T-helper 1 cell treated with Interleukin-12 subunit alpha and Interleukin-12 subunit beta and Interleukin-4 antibody, amounts not matched to agents 30 ng/mL and 1 ng/mL, for 36 hours (primary cell): ENCODE results near the gene ALK. TPM values are rescaled to one million over a fixed set of nuclear protein-coding genes. Genes with fewer than 3 reads are reported as not detected.
"Not testable (repeated sequence)": the region's sequence is repeated elsewhere in the genome, so short reads cannot be mapped to it uniquely, and the experiment has no call there.

ENCODE experiments used
- intact Hi-C: fragments of 100-400 bp; cut with micrococcal nuclease; formaldehyde crosslinking; loops from one replicate; pipeline ENCODE4 v1.15.1; 2024
- total RNA-seq: library from RNA; stranded (reverse); gene quantifications from 2 replicates; pipeline ENCODE4 v1.2.3, GENCODE V29; 2022

Gene ALK
- total RNA-seq, 1 donor from 2014 or later, result not detected

DNA sequence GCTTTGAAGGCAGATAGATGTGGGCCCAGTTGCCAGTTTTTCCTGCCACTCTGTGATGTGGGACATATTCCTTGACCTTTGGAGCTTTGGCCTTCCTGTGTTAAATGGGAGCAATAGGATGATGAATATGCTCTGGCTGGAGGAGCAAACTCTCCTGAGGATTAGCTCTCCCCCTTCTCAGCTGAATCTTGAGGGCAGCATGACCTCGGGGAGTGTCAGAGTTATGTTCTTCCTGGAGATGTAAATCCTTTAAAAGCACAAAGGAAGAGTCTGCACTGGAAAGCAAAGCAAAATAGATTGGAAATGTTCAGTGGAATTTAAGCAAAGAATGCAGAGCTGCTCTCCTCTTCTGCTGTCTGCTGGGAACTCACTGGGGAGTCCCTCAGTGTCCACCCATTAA is 160.1 kb downstream of the ALK start:
- intact Hi-C loops, result no loop called here

DNA sequence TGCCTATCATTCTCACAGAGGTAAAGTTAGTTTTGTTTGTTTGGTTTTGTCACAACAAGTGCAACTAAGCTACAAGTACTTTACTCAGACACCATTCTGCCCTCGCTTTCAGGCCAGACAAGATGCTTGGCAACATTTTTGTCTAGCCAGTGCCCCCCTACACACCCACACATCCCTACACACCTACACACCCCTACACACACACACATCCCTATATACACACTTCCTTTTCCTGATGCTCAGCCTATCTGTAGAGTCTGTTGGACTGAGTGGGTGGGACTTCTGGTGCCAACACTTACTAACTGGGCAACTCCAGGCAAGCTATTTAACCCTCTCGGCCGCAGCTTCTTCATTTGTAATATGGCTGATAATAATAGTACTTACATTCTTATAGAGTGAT is 161.4 kb downstream of the ALK start:
- intact Hi-C loops, result no loop called here

DNA sequence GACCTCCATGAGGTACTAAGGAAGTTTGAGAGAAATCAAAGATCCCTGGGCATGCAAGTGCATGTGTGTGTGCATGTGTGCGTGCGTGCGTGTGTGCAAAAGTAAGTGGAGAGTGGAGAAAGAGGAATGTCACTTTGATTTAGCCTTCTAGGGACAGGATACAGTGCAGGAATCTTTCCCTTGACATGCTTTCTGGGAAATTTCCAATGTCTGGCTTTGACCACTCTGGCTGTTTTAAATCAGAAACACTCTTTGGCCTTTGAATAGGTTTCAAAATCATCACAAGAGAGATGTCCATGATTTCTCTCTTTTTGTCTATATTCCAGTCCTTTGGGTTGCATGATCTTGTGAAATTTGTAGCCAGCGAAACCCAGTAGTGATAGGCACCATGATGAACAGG is 162.0 kb downstream of the ALK start:
- intact Hi-C loops, result no loop called here

DNA sequence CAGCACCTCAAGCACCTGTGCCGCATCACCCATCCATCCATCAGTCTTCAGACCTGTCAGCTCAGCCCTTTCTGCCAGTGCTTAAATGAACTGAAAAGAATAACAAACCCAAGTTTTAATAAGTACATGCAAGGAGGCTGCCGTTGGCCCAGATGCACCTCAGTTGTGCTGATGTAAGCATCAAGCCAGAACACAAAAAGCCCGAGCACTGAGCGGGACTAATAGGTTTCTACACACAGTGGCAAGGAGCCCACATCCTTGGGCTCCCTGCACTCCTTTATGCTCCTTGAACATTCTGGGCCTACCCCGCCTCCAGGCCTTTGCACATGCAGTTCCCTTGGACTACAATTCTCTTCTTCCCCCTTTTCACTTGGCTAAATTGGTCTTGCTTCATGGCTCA is 165.6 kb downstream of the ALK start:
- intact Hi-C loops, result no loop called here

DNA sequence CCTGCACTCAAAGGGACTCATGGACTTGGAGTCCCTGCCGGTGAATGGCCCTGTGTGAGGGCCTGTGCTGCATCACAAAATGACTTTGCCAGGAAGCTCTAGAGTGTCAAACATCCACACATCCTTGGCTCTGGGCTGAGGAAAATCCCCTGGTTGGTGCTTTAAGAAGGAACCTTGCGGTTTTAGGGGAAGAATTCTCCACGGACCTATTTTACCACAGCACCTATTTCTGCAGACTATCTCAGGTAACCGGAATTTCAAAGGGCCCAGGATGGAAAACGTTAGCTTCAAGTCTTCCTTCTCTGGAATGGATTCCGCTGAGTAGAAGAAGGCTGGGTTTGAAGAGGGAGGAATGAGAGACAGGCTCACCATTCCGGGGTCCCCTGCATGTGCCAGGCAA is 166.2 kb downstream of the ALK start:
- intact Hi-C loops, result no loop called here

DNA sequence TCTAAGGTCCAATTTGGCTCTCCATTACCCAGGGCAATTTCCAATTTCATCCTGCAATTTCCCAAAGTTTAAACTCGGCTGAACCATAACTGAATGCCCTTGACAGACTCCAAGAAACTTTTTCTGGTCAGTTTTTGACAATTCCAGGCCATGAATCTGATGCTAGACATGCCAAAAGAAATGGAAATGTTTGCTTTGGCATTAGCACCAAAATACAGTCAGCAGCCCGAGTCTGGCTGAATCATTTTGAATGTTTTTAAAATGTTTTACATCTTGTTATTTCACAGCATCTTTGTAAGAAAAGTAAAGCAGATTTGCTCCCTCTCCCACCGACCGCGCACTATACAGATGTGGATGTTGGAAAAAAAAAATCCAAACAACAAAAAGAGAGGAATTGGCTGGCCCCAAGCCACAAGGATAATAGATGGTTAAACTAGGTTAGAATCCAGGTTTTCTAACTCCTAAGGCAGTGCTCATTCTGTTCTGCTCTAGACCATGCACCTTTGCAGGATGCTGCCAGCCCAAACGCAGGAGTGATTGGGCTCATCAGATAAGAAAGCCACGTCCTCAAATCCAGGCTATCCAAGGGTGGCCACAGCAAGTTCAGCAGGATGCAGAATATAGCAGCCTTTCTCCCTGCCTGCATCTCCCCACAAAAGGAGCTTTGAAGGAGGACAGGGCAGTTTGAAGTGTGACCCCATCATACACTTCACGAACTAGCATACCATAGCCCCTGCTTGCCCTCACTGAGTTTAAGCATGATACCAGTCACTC is 167.5 kb downstream of the ALK start:
- intact Hi-C loops, result no loop called here

DNA sequence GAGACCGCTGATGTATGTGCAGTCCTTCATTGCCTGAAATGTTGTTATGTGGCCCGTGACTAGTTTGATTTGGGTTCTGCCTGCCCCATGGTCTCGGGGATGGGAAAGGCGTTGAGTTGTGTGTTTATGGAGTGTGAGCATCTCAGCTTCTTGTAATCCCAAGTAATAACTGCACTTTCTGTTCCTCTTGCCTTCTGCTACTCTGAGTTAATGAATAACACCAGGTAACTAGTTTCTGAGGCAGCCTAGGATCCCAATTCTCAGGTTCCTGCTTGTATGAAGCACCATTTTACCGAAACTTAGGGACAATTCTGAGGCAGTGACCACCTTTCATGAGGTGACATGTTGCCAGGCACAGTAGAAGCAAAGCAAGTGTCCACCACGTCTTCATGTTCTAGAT is 170.0 kb downstream of the ALK start:
- intact Hi-C loops, result no loop called here

DNA sequence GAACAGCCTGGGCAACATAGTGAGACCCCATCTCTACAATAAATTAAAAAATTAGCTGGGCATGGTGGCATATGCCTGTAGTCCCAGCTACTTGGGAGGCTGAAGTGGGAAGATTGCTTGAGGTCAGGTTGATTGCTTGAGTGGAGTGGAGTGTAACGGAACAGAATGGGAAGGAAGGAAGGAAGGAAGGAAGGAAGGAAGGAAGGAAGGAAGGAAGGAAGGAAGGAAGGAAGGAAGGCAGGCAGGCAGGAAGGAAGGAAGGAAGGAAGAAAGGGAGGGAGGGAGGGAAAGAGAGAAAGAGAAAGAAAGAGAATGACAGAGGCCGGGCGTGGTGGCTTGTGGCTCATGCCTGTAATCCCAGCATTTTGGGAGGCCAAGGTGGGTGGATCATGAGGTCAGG is 170.9 kb downstream of the ALK start:
- intact Hi-C loops, result not testable (repeated sequence)

DNA sequence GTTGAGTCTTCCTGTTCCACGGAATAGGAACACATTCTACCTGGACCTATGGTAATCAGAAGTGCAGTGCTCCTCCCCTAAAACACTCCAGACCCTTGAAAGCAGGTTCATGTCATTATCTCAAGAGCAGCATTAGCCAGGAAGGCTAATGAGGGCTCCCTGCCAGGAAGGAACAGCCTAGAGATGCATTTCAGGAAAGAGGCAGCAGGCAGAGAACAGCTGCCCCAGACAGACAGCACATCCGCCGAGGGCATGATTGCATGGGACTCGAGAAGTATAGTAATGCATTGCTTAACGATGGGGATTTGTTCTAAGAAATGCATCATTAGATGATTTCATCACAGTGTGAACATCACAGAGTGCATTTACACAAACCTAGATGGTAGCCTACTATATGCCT is 171.5 kb downstream of the ALK start:
- intact Hi-C loops, result no loop called here

DNA sequence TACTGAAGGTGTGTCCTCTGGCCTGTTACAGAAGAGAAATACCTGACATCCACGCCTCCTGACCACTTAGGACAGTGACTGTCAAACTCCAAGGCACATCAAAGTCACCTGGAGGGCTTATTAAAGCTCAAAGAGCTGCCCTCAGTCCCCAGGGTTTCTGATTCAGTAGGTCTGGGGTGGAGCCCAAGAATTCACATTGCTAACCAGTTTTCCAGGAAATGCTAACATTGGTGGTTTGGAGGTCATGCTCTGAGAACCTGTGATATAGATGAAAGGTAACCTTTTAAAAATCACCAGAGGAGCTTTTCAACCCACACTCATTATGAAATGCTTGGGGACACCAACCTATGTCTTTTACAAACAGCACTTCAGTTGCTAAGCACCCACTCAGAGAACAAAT is 172.3 kb downstream of the ALK start:
- intact Hi-C loops, result no loop called here

DNA sequence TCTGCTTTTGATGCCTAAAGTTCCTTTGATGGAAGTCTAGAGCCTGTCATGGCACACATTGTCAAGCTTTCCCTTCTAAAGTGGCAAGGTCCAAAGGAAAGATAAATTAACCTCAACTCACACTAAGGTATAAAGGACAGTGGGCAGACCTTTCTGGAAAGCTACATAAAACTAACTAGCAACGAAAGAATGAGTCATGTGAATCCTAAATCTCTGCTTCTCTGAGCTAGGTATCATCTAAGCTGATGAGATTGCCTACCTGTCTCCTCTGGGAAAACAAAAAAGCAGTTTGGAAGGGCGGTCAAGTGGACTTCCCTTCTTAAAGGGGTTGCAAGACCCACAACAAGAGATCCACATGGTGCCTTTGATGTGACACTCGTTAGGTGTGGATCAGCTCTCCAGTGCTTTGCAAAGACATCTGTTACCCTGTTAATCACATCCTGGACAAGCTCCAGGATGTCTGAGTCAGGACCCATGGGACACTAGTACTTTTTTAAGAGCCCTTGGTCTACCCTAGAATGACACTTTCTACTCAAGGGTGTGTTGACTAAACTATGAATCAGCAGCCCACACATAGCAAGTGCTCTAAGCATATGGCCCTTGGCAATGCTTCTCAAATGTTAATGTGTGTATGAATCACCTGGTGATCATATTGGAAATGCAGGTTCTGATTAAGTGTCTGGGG is 173.5 kb downstream of the ALK start:
- intact Hi-C loops, result no loop called here

DNA sequence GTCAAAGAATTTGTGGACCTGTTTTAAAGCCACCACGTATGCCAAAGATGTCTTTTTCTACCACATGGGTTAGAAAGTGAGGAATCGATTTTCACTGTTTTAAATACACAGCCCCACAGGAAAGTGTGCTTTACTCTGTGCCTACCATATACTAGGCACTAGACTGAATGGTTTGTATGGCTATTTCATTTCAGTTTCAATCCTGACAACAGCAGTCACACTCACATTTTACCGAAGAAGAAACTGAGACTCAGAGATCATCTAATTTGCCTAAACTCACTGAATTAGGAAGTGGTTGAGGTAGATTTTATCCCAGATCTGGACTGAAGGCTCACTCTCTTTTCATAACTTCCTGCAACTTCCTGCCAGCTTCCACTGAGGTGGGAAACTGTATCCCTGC is 176.4 kb downstream of the ALK start:
- intact Hi-C loops, result no loop called here

DNA sequence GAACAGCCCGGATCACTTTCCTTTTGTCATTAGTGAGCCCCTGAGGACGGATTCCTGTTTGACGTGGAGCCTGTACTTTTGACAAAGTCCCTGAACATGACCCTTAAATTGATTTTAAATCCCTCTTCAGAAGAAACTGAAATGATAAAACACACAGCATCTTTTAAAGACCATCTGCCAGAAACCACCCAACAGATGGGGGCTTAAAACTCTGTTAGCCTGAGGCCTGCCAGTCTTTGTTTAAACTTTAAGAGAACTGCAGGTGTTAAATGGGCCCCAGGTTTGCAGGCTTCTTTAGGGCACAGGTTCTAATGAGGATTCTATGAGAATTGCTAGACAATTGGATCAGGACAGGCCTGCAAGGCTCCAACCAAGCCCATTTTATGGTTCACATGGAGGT is 177.9 kb downstream of the ALK start:
- intact Hi-C loops, result no loop called here

DNA sequence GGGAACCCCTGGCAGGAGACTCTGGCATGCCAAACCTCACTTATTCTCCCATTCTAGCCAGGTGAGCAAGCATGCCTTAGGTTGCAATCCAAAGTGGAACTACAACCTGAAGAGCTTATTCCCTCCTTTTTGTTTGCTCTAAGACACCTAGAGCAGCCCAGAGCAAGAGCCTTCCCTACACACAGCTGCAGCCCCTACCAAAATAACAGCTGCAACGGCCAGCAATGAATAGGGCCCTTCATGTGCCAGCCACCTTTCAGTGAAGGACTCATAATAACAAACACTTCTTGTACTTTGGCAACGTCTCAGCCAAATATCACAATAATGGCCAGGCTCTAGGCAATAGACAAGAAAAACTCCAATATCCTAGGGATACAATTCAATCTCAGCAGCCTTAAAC is 178.7 kb downstream of the ALK start:
- intact Hi-C loops, result no loop called here

DNA sequence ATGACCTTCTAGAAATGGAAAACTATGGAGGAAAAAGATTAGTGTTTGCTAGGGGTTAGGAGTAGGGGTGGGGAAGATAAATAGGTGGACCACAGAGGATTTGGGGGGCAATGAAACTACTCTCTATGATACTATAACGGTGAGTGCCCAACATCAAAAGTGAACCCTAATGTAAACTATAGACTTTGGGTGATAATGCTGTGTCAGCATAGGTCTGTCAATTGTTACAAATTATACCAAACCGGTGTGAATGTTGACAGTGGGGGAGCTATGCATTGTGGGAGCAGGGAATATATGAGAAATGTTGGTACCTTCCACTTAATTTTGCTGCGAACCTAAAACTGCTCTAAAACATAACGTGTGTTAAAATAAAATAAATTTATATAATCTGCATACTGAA is 180.3 kb downstream of the ALK start:
- intact Hi-C loops, result no loop called here

DNA sequence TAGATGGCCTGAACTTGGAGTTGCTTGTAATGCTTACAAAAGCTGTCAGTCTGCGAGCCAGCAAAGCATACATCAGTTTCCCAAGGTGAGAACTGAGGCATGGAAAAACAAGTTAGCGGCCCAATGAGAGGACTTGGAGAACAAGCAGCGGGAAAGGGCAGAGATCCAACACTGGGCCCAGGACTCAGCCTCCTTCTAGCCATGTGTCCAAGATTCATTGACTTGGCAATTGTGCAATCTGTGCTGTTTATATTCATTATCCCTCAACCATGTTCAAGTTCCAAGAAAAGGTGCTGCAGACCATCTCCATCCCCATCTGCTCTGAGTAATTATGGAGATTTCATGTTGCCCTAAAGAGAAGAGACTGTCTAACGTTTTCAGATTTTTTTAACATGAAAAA is 187.4 kb downstream of the ALK start:
- intact Hi-C loops, result no loop called here

DNA sequence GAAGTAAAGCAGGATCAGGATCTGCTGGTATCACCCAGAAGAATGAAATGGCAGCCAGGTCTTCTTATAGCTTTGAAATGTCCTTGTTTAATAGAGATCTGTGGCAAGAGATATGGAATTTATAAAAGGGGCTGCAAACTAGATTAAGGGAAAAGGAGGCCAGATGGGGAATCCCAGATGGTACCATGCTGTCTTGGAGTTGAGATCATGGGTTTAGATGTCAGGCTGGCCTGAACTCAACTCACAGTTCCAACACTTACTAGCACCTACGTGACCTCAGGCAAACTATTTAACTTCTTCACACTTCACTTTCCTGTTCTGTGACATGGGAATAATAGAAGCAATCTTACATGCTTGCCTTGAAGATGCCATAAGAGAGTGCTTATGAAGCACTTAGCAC is 188.2 kb downstream of the ALK start:
- intact Hi-C loops, result no loop called here

DNA sequence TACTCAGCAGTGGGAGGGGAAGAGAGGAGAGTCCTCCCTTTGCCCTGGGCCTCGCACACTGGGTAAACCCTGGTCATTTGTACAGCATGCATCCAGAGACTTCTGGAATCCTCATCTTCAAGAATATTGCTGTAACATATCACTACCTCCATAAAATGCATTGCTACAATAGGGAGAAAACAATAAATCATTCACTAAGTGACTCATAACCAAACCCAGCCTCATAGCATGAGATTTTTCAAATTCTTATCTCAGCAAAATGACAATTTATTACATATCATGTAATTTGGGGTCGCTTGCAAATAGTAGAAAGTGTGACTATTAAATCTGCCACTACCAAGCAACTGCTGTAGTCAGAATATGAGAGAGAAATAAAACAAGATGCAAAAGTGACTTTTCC is 189.4 kb downstream of the ALK start:
- intact Hi-C loops, result no loop called here

DNA sequence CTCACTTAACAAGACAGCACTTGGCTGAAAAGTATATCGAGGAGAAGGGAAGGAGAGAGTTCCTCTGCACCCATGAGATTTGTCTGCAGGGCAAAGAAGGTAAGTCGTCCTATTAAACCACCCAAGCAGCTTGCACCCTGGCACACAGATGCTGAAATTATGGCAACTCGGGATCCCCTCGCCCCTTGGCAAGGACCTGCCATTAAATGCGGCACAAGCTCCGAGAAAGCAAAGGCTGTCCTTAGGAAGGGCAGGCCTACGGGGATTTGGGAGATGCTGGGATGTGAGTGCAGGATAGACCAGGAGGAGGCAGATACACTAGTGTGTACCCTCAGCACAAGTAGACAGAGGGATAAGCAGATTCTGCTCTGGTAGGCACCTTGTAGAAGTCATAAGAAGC is 191.5 kb downstream of the ALK start:
- intact Hi-C loops, result no loop called here

DNA sequence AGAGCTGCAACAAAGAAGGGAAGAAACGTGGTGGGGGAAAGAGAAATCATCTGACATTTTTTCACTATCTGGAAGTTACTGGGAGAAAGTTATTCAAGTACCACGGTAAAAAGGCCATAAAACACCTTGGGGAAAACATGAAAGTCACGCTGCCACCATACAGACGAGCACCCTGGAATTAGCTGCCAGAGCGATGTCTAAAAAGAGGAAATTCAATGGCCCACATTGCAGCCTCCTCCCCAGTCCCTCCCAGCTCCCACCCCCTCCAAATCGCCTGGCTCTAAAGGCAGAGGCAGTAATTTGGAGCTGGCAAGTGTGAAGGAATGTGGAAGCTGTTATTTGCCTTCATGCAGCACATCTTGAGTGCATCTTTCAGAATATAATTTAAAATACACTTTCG is 192.0 kb downstream of the ALK start:
- intact Hi-C loops, result no loop called here

DNA sequence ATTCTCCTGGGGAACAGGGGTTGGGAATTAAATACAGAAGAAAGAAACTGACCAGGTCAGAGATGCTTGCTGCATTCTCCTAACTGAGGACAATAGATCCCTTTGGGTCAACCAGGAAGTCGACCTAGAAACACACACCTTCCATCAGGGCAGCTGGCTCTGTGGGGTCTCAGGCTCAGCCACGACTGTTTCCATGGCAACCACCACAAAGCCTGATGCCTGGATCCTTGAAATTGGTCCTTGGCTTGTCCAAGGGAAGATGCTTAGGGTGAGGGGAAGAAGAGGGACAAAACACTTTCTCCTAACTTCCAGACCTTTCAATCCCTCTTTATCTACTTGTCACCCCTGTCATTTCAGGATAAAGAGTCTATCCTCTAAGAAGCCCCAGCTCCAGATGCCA is 194.4 kb downstream of the ALK start:
- intact Hi-C loops, result no loop called here

DNA sequence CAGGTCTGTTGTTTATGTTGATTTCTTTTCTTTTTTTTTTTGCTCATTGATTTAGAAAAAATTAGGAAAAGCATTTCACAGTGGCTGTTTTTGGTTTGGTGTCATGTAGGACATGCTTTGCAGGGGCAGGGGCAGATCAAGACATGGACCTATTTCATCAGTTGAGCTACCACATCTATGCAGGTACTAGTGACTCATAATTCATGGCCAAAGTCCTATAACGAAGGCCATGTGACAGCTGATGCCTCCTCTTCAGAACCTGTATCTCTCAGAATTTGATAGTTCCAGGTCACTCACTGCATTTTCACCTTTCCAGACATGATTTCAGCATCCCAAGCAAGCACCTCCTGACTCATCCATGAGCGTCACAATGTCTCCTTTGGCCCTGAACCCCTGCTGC is 195.8 kb downstream of the ALK start:
- intact Hi-C loops, result no loop called here

DNA sequence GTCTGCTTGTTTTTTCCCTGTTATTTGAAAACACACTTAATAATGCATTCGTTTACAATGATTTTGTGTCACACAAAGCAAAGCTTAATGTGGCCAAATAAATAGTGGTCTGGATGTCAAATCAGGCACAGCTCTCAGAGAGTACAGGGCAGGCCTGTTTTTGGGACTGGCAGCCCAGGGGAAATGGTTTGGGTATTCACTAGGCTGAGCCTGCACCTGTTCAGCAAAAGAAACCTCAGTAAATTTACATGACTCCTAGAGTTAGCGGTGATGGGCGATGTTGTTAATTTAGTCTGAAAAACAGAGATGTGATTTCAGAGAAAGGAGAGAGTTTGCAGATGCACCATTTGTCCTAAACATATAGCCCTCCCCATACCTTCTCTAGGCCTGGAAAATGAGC is 197.1 kb downstream of the ALK start:
- intact Hi-C loops, result no loop called here
